ENCODE data around the gene SSX5.
"Not testable (repeated sequence)": the region's sequence is repeated elsewhere in the genome, so short reads cannot be mapped to it uniquely, and the experiment has no call there.

Gene SSX5

GRCh38 chrX:48196745-48197201 lies at the start of gene SSX5:
TSS of gene SSX5 (minus strand) at chrX:48196795. CDS start at chrX:48195358, 1,437 bp downstream.
- no peak for DNase-seq (ENCODE audit: low read depth in 2 of 2)

- not testable (repeated sequence) for DNase-seq (ENCODE audit: low read depth in 2 of 2)
Observed at GRCh38 chrX:48224196-48224595, 27.6 kb upstream of the SSX5 start.

GRCh38 chrX:48214341-48214740 lies 17.7 kb upstream of the SSX5 start:
- DNase-seq (ENCODE audit: low read depth in 2 of 2): not testable (repeated sequence)

- DNase-seq (ENCODE audit: low read depth in 2 of 2): not testable (repeated sequence)
Observed at GRCh38 chrX:48190024-48190423, 6.6 kb downstream of the SSX5 start.

- DNase-seq (ENCODE audit: low read depth in 2 of 2): not testable (repeated sequence)
Observed at GRCh38 chrX:48181882-48182281, 14.7 kb downstream of the SSX5 start.

- DNase-seq (ENCODE audit: low read depth in 2 of 2): no peak
Observed at GRCh38 chrX:48180811-48181210, 15.8 kb downstream of the SSX5 start.

GRCh38 chrX:48179691-48180090 lies 16.9 kb downstream of the SSX5 start:
- no peak for DNase-seq (ENCODE audit: low read depth in 2 of 2)

GRCh38 chrX:48166322-48166721 lies 30.3 kb downstream of the SSX5 start:
- not testable (repeated sequence) for DNase-seq (ENCODE audit: low read depth in 2 of 2)

- no peak for DNase-seq (ENCODE audit: low read depth in 2 of 2)
Observed at GRCh38 chrX:48165241-48165640, 31.4 kb downstream of the SSX5 start.

- no peak for DNase-seq (ENCODE audit: low read depth in 2 of 2)
Observed at GRCh38 chrX:48156014-48156413, 40.6 kb downstream of the SSX5 start.

- DNase-seq (ENCODE audit: low read depth in 2 of 2): no peak
Observed at GRCh38 chrX:48154796-48155195, 41.8 kb downstream of the SSX5 start.

- no peak for DNase-seq (ENCODE audit: low read depth in 2 of 2)
Observed at GRCh38 chrX:48153769-48154168, 42.8 kb downstream of the SSX5 start.

- DNase-seq (ENCODE audit: low read depth in 2 of 2): not testable (repeated sequence)
Observed at GRCh38 chrX:48142697-48143096, 53.9 kb downstream of the SSX5 start.

- DNase-seq (ENCODE audit: low read depth in 2 of 2): not testable (repeated sequence)
Observed at GRCh38 chrX:48141810-48142508, 54.6 kb downstream of the SSX5 start.

GRCh38 chrX:48139076-48139475 lies 57.5 kb downstream of the SSX5 start:
- DNase-seq (ENCODE audit: low read depth in 2 of 2): not testable (repeated sequence)

Measured in stimulated activated CD4-positive, alpha-beta T cell treated with anti-CD3 and anti-CD28 coated beads, Interleukin-1b, Interleukin-23, amount 100 ng/mL, for 1 hour (primary cell).